NCI-H2227 (cell line): ENCODE measurements around the gene SLC43A1.
"Not testable (repeated sequence)": the region's sequence is repeated elsewhere in the genome, so short reads cannot be mapped to it uniquely, and the experiment has no call there.

Source experiments
- DNase-seq: peaks from one replicate; lab custom pipeline; 2025; ENCODE audit not compliant: unreplicated experiment; lab: John Stamatoyannopoulos, UW

Gene SLC43A1

GRCh38 chr11:57515332-57516060 lies at the start of gene SLC43A1:
Gene SLC43A1, minus strand, starts transcription at chr11:57515702. Its CDS starts 1,591 bp downstream, at chr11:57514111.
- DNase-seq, result peak; percentile 58

- no peak for DNase-seq
These were observed 47.1 kb upstream of the SLC43A1 start for GRCh38 chr11:57562596-57562995.

GRCh38 chr11:57560146-57560545 lies 44.6 kb upstream of the SLC43A1 start:
- no peak for DNase-seq

- no peak for DNase-seq
These were observed 40.5 kb upstream of the SLC43A1 start for GRCh38 chr11:57556041-57556440.

DNA sequence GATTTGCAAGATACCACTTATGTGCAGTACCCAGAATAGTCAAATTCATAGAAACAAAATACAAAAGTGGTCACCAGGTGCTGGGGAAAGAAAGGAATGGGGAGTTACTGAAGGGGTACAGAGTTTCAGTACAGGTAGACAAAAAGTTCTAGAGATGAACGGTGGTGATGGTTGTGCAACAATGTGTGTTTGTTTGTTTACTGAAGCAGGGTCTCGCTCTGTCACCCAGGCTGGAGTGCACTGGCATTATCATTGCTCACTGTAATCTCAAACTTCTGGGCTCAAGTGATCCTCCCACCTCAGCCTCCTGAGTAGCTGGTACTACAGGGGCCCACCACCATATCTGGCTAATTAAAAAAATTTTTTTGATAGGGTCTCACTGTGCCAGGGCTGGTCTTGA lies 39.9 kb upstream of the SLC43A1 start:
- no peak for DNase-seq

DNA sequence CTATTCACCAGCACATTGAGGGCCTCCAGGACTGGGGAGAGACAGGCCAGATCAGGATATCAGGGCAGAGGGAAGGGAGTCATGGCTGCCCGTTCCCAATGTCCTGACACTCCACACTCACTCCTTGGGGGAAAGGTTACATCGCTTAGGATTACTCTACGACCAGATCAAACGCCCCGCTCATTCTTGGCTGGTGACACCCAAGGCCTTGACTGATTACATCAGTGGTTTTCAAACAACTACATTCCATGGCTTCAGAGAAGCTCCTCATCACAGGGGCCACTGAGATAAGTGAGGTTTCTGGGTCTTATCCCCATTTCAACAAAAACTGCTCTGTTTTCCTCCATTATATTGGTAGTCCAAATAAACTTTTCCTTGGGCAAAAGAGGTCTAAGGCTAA lies 37.0 kb upstream of the SLC43A1 start:
- no peak for DNase-seq

DNA sequence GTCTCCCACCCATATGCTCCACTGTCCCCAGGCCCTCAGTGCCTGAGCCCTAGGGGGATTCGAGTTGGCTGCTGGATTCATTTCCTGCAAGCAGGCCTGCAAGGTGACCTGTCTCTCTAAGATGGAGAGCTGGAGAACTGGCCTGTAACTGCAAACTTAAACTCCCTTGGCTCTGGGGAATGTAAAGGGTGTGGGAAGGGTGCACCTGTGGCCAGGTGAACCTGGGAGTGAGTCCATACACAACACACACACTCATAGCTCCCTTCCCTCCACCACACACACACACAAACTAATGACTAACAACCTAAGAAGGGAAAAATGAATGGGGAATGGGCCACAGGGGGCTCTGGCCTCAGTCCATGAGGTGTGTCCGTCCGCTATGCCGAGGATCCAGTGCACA lies 36.4 kb upstream of the SLC43A1 start:
- DNase-seq, result no peak

GRCh38 chr11:57549983-57550382 lies 34.5 kb upstream of the SLC43A1 start:
- no peak for DNase-seq

DNA sequence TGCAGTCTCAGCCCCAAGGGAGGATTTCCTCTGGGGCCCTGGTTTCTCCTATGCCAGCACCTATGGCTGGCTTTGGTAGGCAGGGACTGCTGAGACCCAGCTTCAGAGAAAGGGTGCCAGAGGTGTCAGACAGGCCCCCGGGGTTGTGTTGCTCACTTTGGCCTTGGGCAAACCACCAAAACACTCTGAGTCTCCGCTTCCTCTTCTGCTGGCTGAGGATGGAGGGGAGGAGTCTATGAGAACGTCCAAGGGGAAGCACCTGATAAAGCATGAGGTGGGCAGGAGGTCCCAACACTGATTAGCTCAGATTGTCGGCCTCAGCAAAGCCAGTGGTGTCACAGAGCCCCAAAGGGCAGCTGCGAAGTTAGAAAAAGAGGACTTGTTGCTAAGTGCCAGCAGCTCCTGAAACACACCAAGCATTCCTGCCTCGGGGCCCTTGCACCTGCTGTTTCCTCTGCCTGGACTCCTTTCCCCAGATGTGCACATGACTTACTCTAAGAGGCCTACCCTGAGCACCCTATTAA lies 32.4 kb upstream of the SLC43A1 start:
- DNase-seq, result no peak

DNA sequence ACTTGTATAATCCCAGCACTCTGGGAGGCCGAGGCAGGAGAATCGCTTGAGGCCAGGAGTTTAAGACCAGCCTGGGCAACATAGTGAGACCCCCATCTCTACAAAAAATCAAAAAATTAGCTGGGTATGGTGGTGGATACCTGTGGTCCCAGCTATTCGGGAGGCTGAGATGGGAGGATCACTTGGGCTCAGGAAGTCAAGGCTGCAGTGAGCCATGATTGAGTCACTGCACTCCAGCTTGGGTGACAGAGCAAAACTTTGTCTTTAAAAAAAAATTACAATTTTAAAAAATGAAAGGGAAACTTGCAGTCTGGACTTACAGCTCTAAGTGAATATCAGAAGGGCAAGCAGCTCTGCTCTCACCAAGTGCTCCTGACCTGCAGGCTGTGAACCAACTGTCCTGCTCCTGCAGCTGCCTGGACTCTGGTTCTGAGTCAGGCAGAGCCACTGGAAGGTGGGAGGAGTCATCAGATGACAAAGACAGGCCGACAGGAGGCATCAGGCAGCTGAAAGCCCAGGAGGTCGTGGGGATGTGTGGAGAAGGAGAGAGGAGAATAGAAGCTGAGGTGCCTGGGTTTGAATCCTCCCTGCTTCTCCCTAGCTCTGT lies 31.5 kb upstream of the SLC43A1 start:
- DNase-seq, result peak; percentile 15

GRCh38 chr11:57546451-57546850 lies 30.9 kb upstream of the SLC43A1 start:
- DNase-seq, result no peak

GRCh38 chr11:57545883-57546282 lies 30.4 kb upstream of the SLC43A1 start:
- no peak for DNase-seq

DNA sequence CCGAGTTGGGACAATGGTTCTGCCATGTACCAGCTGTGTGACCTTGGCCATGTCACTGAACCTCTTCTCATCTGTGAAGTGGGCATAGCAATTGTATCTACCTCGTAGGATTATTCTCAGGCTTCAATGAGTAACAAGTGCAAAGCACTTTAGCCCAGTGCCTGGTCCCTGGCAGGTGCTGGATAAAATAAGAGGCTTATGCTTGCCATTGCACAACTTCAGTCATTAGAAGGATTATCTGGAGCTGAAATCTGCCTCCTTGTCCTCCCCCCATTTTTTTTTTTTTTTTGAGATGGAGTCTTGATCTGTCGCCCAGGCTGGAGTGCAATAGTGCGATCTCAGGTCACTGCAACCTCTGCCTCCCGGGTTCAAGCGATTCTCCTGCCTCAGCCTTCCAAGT lies 29.1 kb upstream of the SLC43A1 start:
- DNase-seq, result no peak

DNA sequence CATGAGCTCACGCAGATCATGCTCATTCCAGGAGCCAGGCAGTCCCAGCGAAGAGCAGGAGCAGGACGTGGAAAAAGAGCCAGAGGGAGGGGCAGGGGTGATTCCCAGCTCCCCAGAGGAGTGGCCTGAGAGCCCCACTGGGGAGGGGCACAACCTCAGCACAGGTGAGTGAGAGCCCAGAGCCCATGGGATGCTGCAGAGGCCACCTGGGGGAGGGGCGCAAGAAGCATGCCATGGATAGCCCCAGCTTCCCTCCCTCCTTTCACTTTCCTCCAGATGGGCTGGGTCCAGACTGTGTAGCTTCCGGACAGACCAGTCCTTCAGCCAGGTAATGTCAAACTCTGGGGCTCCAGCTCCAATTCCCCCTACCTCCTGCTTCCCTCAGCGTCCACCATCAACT lies 28.1 kb upstream of the SLC43A1 start:
- DNase-seq, result no peak

DNA sequence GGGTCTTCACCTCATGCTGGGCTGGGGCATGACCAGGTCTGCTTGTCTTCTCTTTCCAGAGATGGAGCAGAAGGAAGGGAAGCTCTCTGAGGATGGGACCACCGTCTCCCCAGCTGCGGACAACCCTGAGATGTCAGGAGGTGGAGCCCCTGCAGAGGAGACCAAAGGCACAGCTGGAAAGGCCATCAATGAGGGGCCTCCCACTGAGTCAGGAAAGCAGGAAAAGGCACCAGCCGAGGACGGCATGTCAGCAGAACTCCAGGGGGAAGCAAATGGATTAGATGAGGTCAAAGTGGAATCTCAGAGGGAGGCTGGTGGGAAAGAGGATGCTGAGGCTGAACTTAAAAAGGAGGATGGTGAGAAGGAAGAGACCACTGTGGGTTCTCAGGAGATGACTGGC lies 27.1 kb upstream of the SLC43A1 start:
- no peak for DNase-seq

DNA sequence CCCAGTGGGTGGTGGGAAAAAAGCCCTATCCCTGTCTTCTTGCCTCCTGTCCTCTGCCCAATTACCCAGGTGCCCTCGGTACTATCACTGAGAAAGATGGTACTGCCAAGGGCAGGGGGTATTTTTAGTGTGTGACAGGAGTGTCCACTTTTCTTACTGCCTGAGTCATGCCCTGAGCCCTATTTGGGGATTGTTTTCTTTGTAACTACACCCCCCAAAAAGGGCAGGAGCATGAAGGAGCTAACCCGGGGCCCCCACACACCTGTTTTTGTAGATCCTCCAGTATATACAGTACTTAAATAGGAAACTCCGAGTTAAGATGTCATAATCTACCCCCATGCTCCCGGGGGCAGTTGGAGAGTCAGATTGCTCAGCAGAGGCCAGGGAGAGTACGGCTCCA lies 25.7 kb upstream of the SLC43A1 start:
- no peak for DNase-seq

DNA sequence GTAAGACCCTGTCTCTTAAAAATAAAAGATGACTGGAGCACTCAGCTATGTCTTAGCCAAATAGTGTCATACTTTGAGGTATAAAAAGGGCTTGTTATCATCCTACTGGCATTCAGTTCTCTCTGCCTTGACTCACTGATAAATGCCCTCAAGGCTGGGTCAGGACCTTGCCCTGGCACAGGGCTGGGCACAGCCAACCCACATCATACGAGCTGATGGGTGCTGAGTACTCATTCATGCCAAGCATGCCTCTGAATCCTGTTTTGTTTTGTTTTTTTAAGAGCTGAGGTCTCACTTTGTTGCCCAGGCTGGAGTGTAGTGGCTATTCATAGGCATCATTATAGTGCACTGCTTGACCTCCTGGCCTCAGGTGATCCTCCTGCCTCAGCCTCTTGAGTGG lies 23.8 kb upstream of the SLC43A1 start:
- DNase-seq, result no peak

- DNase-seq, result peak; percentile 13
These were observed 21.6 kb upstream of the SLC43A1 start, which contains the start of gene SMTNL1 for GRCh38 chr11:57536947-57537619. Gene SMTNL1, plus strand, starts transcription at chr11:57537595. Its CDS starts 5,048 bp downstream, at chr11:57542643.

- DNase-seq, result not testable (repeated sequence)
These were observed 18.9 kb upstream of the SLC43A1 start for GRCh38 chr11:57534449-57534848.

GRCh38 chr11:57530596-57531507 lies 15.3 kb upstream of the SLC43A1 start, which contains the start of gene TIMM10:
Gene TIMM10, minus strand, starts transcription at chr11:57530754. Its CDS starts 565 bp downstream, at chr11:57530189.
- DNase-seq, result peak; percentile 99

GRCh38 chr11:57530215-57530595 lies 14.7 kb upstream of the SLC43A1 start:
- DNase-seq, result peak; percentile 34
